ENCODE results near the gene NFU1.

GRCh38 chr2:69376403-69376802 lies 60.8 kb downstream of the NFU1 start:
- no peak for TF ChIP-seq CTCF (tag by site-specific recombination; IDR thresholded peaks at IDR 0.05)
- no peak for TF ChIP-seq ZNF16 (tag by site-specific recombination; IDR thresholded peaks at IDR 0.05; ENCODE audit: low read depth)
- no peak for TF ChIP-seq ATF2 (tag by site-specific recombination; IDR thresholded peaks at IDR 0.05; ENCODE audit: low read depth)
- no peak for TF ChIP-seq ZNF280D (tag by site-specific recombination; IDR thresholded peaks at IDR 0.05)
- no peak for TF ChIP-seq SP2 (tag by site-specific recombination; IDR thresholded peaks at IDR 0.05)
- no peak for TF ChIP-seq KLF16 (tag by site-specific recombination; IDR thresholded peaks at IDR 0.05)
- TF ChIP-seq REST (tag by site-specific recombination; IDR thresholded peaks at IDR 0.05), result no peak
- TF ChIP-seq ZNF529 (tag by site-specific recombination; IDR thresholded peaks at IDR 0.05; ENCODE audit: insufficient replicate concordance), result no peak
